ENCODE data around the gene SYNGR2.
"Not testable (repeated sequence)": the region's sequence is repeated elsewhere in the genome, so short reads cannot be mapped to it uniquely, and the experiment has no call there.

SYNGR2 gene

GRCh38 chr17:78130437-78131101 lies 37.8 kb upstream of the SYNGR2 start, which contains the start of gene TMC8:
TMC8 (plus strand) TSS chr17:78130771; CDS start chr17:78131589, 818 bp downstream.
- DNase-seq = peak; percentile 82

GRCh38 chr17:78131172-78132083 lies 37.0 kb upstream of the SYNGR2 start:
- DNase-seq = peak; percentile 84

GRCh38 chr17:78132084-78132676 lies 36.2 kb upstream of the SYNGR2 start:
- DNase-seq = no peak

GRCh38 chr17:78132767-78133178 lies 35.6 kb upstream of the SYNGR2 start:
- peak; percentile 68 for DNase-seq

- DNase-seq = peak; percentile 67
Observed at GRCh38 chr17:78133179-78133951, 35.0 kb upstream of the SYNGR2 start.

GRCh38 chr17:78133971-78134898 lies 34.1 kb upstream of the SYNGR2 start:
- peak; percentile 80 for DNase-seq

- no peak for DNase-seq
Observed at GRCh38 chr17:78134899-78135385, 33.4 kb upstream of the SYNGR2 start.

- no peak for DNase-seq
Observed at GRCh38 chr17:78135858-78136500, 32.4 kb upstream of the SYNGR2 start.

- DNase-seq = peak; percentile 85
Observed at GRCh38 chr17:78137392-78138203, 30.8 kb upstream of the SYNGR2 start.

GRCh38 chr17:78138204-78139060 lies 29.9 kb upstream of the SYNGR2 start:
- no peak for DNase-seq

- not testable (repeated sequence) for DNase-seq
Observed at GRCh38 chr17:78139861-78140168, 28.6 kb upstream of the SYNGR2 start.

- DNase-seq = peak; percentile 99
Observed at GRCh38 chr17:78140169-78141051, 28.0 kb upstream of the SYNGR2 start.

- no peak for DNase-seq
Observed at GRCh38 chr17:78141437-78142118, 26.8 kb upstream of the SYNGR2 start.

GRCh38 chr17:78142119-78142861 lies 26.1 kb upstream of the SYNGR2 start:
- no peak for DNase-seq

GRCh38 chr17:78143214-78144146 lies 24.9 kb upstream of the SYNGR2 start:
- DNase-seq = no peak

Measured in activated CD8-positive, alpha-beta memory T cell treated with anti-CD3 and anti-CD28 coated beads, Interleukin-2, amount 50 U/mL, for 48 hours (primary cell).